ENCODE results near the gene SP4. TPM values are rescaled to one million over a fixed set of nuclear protein-coding genes. Genes with fewer than 3 reads are reported as not detected.

SP4 gene
- total RNA-seq, 1 donor from 2014 or later, result 13.2 TPM

DNA sequence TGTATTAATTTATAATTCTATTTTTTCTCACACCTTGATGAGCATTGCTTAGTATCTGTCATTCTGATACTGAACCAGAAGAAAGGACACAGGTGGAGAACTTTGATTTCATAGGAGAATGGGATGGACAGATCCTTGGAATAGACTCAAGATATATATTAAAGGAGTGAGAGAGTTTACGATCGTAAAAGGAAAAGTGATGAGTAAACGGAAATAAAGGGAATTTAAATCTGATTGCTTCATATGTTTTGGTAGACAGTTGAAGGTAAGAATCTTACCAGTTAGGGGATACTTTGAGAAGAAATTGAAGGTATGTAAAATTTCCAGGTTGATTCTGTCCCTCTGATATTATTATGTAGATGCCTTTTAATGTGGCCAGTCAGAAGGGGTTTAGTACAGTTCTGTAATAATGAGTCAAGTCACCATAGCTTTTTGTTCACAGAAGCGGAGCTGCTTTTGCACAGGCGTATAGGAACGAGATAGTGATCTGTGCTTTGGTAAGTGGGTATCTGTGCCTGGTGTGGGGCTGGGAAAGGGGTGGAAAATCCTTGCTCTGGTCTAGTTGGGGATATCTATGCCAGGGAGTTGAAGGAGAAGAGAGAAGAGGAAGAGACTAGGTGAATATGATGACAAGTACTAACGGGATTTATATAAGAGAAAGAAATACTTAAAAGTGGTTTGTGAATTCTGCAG, 15.4 kb downstream of the SP4 start:
- no peak for TF ChIP-seq CTCF (IDR thresholded peaks at IDR 0.05; ENCODE audit: partially characterized antibody, unreplicated experiment)
- Mint-ChIP-seq H3K9me3 (ENCODE audit: unreplicated experiment) (no peaks in the 10 kb centered on the region), H3K27me3 (ENCODE audit: unreplicated experiment) (no peaks in the 10 kb centered on the region), H3K36me3 (ENCODE audit: unreplicated experiment) (no peaks in the 10 kb centered on the region), H3K4me3 (ENCODE audit: unreplicated experiment) (no peak overlapping the region), H3K27ac (ENCODE audit: unreplicated experiment) (no peak overlapping the region), H3K4me1 (ENCODE audit: low read depth, unreplicated experiment) (no peaks in the 10 kb centered on the region)
- DNase-seq, result no peak

- H3K4me3 Mint-ChIP-seq (ENCODE audit: unreplicated experiment), result no peak overlapping the region
- H3K27me3 Mint-ChIP-seq (ENCODE audit: unreplicated experiment), result peaks cover 4% of the 10 kb centered on the region
- H3K9me3 Mint-ChIP-seq (ENCODE audit: unreplicated experiment), result peaks cover 4% of the 10 kb centered on the region
- no peak for TF ChIP-seq CTCF (IDR thresholded peaks at IDR 0.05; ENCODE audit: partially characterized antibody, unreplicated experiment)
- H3K27ac Mint-ChIP-seq (ENCODE audit: unreplicated experiment), result no peak overlapping the region
- H3K4me1 Mint-ChIP-seq (ENCODE audit: low read depth, unreplicated experiment), result no peaks in the 10 kb centered on the region
- DNase-seq, result no peak
- H3K36me3 Mint-ChIP-seq (ENCODE audit: unreplicated experiment), result peaks cover 12% of the 10 kb centered on the region
These were observed 21.1 kb downstream of the SP4 start for GRCh38 chr7:21448974-21449373.

- peaks cover 23% of the 10 kb centered on the region for H3K36me3 Mint-ChIP-seq (ENCODE audit: unreplicated experiment)
- peaks cover 4% of the 10 kb centered on the region for H3K9me3 Mint-ChIP-seq (ENCODE audit: unreplicated experiment)
- no peak for TF ChIP-seq CTCF (IDR thresholded peaks at IDR 0.05; ENCODE audit: partially characterized antibody, unreplicated experiment)
- H3K27me3 Mint-ChIP-seq (ENCODE audit: unreplicated experiment), result peaks cover 4% of the 10 kb centered on the region
- DNase-seq, result no peak
- H3K27ac Mint-ChIP-seq (ENCODE audit: unreplicated experiment), result no peak overlapping the region
- H3K4me3 Mint-ChIP-seq (ENCODE audit: unreplicated experiment), result no peak overlapping the region
- H3K4me1 Mint-ChIP-seq (ENCODE audit: low read depth, unreplicated experiment), result no peaks in the 10 kb centered on the region
These were observed 22.2 kb downstream of the SP4 start for GRCh38 chr7:21450076-21450475.

- H3K4me3 Mint-ChIP-seq (ENCODE audit: unreplicated experiment), result no peak overlapping the region
- H3K4me1 Mint-ChIP-seq (ENCODE audit: low read depth, unreplicated experiment), result no peaks in the 10 kb centered on the region
- no peak for DNase-seq
- peaks cover 29% of the 10 kb centered on the region for H3K36me3 Mint-ChIP-seq (ENCODE audit: unreplicated experiment)
- H3K9me3 Mint-ChIP-seq (ENCODE audit: unreplicated experiment), result peaks cover 4% of the 10 kb centered on the region
- H3K27ac Mint-ChIP-seq (ENCODE audit: unreplicated experiment), result no peak overlapping the region
- peaks cover 4% of the 10 kb centered on the region for H3K27me3 Mint-ChIP-seq (ENCODE audit: unreplicated experiment)
- TF ChIP-seq CTCF (IDR thresholded peaks at IDR 0.05; ENCODE audit: partially characterized antibody, unreplicated experiment), result no peak
These were observed 23.1 kb downstream of the SP4 start for GRCh38 chr7:21450941-21451340.

DNA sequence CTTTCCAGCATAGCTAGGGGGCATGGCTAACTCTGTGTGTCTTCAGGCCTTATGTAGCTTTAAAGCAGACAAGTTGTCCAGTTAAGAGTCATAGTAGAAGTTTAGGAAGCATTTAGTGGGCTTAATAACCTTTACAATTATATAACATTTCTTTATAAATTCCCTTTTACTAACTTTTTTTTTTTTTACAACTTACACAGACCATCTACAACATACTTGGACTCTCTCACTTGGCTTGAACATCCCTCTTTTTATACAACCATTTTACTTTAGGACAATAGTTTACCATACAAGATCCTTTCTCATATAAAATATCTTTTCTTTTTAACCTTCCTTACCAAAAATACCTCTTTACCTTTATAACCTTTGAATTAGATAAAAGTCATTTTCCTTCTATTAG, 26.3 kb downstream of the SP4 start:
- H3K4me3 Mint-ChIP-seq (ENCODE audit: unreplicated experiment), result no peak overlapping the region
- H3K36me3 Mint-ChIP-seq (ENCODE audit: unreplicated experiment), result peaks cover 33% of the 10 kb centered on the region
- DNase-seq, result no peak
- TF ChIP-seq CTCF (IDR thresholded peaks at IDR 0.05; ENCODE audit: partially characterized antibody, unreplicated experiment), result no peak
- no peak overlapping the region for H3K27ac Mint-ChIP-seq (ENCODE audit: unreplicated experiment)
- peaks cover 4% of the 10 kb centered on the region for H3K27me3 Mint-ChIP-seq (ENCODE audit: unreplicated experiment)
- peaks cover 7% of the 10 kb centered on the region for H3K9me3 Mint-ChIP-seq (ENCODE audit: unreplicated experiment)
- no peaks in the 10 kb centered on the region for H3K4me1 Mint-ChIP-seq (ENCODE audit: low read depth, unreplicated experiment)
